UCSD-AML1 (cell line): ENCODE data around the gene THSD4.

Experiments
- DNase-seq: peaks from one replicate; lab custom pipeline; 2025; ENCODE audit not compliant: unreplicated experiment; lab: John Stamatoyannopoulos, UW

THSD4 gene

DNA sequence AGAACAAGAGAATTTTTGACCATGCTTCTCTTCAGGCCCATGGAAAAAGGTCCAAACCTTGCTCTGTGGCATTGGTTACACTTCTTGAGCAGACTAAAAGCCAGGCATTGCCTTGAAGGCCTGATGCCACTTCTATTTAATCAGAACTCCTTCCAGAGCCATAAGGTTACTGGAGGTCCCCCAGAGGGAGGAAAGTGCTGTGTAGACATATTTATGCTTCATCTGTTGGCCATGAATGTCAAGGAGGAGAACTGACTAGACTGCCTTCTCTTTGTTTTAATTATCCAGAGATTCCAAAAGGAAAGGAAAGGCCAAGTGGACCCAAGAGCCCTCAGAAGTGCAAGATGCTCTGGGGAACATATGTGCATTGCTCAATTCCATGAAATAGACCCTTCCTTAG lies 402.5 kb downstream of the THSD4 start:
- no peak for DNase-seq

DNA sequence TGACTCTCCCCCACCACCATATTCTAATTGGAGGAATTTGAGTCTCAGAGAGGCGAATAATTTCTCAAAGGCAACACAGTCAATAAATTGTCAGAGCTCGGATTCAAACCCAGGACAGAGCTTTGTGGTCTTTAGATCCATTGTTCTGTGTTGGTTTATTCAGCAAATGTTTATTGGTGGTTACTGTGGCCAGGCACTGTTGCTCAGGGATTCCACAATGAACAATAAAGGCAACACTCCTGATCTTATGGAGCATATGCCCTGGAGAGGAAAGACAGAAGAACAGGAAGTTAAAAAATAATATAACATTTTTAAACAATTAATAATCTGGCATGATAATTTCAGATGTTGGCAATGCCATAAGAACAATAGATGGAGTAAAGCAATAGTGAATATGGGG lies 403.4 kb downstream of the THSD4 start:
- DNase-seq = no peak

DNA sequence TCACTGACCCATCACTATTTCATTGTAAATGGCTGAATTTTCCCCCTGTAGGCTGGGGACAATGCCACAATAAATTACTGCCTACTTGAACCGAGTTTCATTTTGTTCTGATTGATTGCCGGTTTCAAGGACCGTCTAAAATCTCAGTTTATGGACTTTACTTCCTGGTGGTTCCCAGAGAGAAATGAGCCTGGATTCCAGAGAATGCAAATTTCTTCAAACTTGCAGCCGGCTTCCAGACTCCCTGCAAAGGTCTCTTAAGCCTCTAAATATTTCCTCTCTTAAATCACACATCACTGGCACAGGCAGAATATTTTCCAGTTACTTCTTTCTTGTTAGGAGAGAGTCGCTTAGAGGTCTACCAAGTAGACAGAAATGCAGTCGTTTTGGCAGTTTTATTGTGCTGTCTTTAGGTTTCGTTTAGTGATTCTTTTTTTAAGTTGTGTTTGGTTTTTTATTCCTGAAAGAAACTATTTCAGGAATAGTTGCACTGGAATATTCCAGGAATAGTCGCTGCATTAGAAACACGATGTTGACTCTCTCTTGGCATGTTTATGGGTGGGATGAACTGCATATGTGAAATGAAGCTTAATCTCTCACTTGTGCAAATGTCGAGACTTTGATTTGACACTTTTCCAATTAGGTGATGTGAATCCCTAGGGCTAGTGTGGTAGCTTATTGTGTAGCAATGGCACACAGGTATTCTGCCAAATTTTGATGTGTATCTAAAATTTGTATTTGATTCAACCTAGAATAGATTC lies 411.0 kb downstream of the THSD4 start:
- no peak for DNase-seq

DNA sequence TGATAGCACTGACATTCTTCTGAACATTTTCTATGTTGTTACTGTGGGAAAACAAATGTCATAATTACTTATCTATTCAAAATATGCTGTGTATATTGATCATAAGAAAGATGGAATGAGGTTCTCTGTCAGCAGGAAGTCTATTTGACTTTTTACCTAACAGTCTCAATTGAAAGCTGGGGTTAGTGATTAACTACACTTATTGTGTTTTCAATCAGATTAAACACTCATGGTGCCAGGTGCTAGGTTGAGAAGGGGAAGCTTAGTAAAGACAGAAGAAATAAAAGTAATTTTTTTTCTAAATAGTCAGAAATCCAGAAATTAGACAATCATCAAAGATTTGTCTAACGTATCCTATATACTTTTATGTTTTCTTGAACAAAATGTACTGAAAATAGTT lies 414.1 kb downstream of the THSD4 start:
- no peak for DNase-seq

DNA sequence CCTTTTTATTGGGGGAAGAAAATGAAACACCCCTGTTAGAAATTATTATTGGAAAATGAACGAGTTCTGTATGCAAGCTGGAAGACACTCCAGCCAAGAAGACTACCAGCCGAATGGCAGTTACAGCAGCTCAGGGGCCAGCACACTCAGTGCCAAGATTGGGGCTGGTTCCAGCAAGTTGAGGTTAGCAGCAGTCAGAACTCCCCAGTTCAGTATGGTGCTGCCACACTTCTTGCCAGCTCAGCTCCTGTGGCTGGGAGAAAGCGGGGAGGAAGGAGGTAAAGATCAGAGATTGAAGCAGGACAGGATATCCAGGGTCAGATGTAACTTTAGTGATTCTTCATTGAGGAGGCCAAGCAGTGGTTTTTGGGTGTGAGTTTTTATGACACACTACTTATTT lies 414.8 kb downstream of the THSD4 start:
- no peak for DNase-seq

DNA sequence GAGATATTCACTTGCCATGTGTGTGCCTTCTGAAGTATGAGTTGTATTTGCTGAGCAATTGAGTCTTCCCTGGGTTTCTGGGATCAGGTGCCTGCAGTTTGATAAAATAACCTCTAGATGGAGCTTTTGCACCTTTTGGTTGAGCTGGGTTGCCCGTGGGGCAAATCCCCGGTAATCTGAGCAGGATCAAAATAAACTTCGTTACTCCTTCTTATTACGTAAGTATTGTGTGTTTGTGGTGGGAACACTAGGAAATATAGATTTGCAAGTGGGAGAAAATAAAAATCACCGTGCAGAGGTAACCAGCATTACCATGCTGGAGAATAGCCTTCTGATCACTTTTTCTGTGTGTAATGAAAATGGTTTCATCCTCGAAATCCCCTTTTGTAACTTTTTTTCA lies 417.7 kb downstream of the THSD4 start:
- DNase-seq = no peak

DNA sequence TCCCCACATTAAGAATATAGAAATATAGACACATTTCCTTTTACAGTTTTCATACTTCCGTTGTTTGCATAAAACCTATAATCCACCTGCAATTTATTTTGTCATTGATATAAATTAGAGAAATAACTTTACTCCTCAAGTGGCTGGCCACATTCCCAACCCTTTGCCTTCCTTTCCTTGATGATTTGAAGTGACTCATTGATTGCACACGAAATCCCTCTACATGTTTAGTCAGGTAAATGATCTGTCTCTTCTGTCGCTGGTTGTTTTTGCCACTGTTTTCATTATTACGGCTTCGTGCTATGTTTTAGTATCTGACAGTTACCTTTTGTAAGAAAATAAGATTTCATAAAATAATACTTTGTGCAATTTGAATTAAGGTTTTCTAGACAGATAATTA lies 422.9 kb downstream of the THSD4 start:
- no peak for DNase-seq

DNA sequence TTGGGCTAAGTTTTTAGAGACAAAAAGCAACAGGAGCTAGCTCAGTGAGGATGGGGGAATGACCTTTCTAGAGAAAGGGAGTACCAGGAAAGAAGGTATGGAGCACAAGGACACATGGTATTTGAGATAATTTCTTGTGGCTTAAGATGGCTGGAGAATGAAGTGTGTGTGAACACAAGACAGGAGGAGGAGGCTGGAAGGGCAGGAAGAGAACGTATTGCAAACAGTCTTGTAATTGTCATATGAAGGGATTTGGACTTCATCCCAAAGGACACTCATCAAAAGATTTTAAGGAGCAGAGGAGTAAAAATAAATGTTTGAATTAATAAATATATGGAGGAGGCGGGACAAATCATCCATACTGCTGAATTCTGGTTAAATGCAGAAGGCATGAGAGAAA lies 426.5 kb downstream of the THSD4 start:
- no peak for DNase-seq

DNA sequence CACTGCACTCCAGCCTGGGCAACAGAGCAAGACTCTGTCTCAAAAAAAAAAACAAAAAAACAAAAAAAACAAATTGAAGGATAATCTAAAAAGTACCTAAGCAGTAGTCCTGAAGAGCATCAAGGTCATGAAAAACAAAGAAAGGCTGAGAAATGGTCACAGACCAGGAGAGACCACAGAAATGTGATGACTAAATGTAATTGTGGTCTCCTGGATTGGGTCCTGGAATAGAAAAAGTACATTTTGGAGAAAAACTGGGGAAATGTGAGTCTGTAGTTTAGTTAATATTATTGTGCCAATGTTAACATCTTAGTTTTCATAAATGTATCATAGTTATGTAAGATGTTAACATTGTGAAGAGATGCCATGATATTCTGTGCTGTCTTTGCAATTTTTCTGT lies 427.6 kb downstream of the THSD4 start:
- no peak for DNase-seq

DNA sequence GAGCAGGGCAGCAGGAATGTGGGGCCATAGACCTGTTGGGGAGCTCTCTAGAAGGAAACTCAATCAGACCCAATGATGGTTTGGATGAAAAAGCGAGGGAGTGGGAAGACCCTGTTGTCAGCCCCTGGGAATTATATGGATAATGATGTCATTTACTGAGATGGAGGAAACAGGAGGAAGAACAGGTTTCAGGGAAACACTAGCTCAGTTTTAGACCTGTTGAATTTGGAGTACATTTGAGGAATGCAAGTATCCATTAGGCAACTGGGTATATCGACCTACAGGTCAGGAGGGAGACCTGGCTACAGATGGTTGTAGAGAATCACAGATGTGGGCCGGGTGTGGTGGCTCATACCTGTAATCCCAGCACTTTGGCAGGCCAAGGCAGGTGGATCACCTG lies 428.1 kb downstream of the THSD4 start:
- DNase-seq = no peak

DNA sequence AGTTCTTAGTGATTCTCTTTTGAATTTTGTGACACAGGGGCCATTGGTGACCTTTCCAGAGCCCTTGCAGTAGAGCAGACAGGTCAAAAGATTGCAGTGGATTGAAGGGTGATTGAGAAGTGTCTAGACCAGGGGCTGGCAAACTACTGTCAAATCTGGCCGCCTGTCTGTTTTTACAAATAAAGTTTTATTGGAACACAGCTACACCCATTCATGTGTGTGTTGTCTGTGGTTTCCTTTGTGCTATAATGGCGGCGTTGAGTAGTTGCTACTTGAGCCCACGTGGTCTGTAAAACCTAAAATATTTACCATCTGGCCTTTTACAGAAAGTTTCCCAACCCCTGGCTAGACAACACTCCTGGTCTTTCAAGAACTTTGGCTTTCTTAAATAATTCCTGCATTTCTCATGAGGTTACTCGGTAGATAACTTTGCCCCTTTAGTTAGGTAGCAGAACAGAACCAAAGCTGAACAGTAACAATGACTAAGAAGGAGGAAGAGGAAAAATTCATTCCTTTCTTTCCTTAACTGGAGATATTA lies 430.0 kb downstream of the THSD4 start:
- no peak for DNase-seq

DNA sequence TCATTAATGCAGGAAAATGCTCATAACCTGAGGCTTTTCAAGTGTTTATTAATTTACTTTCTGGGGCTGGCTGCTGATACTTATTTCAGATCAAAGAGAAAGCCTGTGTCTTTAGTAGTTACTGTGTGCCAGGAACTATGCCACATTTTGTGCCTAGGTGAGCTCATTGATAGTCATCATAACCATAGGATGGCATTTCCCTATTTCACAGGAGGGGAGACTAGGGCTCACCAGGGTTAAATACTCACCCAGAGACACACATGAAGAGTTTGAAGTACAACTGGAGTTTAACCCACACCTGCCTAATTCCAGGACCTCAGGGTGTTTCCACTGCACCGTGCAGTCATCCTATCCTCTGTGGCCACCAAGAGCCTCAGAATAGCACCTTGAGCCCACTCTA lies 430.7 kb downstream of the THSD4 start:
- DNase-seq = no peak

DNA sequence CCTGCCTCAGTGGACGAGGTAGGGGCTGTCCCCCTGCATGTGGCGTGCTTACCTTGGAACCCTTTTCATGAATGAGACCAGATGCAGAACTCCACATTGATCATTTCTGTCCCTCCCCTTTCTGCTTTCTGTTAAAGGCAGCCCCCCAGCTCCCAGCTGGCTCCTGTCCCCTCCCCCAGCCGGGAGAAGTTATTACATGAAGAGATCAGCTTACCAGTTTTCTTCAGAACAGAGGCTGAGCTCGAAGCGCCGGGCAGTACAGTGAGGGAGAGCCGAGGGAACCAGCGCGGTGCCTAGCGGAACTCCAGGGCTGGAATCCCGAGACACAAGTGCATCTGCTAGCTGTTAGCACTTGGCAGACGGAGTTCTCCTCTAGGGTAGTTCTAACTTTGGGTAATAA lies 431.7 kb downstream of the THSD4 start:
- DNase-seq = no peak

DNA sequence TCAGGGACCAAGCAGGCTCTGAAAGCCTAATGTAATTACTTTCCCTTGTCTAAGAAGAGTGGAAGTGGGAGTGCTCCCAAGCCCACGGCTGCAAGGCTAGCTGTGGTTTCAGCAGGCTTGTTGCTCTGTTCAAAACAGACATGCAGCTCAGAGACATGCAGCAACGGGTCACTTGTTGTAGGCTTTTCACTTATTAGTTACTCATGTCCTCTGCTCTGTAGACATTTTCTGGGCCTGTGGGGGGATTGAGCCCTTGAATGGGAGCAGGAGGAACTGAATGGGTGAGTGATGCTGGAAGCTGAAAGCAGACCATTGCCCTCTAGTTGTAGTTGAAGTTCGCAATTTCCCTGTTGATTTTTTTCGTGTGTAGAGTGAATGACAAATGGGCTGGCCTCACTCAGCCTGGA lies 433.1 kb downstream of the THSD4 start:
- DNase-seq = no peak

DNA sequence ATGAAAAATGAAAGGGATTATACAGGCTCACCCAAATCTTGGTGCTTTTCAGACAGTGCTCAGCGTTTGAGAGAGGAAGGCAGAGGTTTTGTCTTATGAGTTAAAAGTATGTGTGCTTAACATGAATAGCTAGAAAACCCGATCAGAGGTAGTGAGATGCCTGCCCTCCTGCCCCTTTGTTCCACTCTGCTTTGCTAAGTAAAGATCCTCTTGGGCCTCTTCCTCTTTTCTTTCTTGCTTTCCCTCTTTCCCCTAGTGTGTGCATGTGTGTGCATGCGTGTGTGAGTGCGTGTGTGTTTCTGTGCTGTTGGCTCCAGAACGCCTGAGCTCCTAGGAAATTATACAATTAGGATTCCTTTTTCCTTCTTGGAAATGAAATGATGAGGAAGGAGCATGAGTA lies 433.8 kb downstream of the THSD4 start:
- DNase-seq = no peak

DNA sequence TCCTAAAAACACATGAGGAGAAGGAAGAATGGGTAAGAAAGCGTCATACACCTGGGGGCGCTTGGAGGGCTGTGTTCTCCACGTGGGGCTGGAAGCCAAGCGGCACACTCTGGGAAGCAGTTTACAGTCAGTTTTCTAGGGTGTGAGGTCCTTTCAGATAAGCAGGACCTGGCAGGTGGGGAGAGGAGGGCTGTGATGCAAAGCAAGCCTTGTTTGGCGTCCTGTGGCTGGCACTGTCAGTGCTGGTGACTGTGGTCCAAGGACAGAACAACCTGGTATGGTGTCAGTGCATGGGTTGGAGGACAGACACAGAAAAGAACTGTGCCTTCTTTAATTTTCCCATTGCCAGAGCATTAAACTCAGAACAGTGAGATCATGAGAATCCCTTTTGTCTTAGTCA lies 434.4 kb downstream of the THSD4 start:
- DNase-seq = no peak

DNA sequence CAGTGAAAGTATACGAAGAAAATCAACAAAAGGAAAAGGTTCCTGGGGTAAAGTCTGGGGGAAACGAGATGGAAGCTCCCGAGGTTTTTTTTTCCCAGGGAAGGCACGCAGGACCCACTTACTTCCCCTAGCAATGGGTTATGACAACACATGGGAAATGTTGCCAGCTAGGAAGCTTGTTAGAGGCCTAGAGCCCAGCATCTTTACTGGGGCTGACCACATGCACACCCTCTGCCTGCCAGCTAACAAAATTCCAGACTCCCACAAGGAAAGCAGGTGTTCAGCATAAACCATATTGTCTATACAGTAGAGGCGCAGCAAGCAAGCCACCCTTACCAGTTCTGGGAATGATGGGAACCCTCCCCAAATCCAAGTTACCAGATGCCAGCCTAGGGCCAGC lies 436.3 kb downstream of the THSD4 start:
- DNase-seq = no peak

DNA sequence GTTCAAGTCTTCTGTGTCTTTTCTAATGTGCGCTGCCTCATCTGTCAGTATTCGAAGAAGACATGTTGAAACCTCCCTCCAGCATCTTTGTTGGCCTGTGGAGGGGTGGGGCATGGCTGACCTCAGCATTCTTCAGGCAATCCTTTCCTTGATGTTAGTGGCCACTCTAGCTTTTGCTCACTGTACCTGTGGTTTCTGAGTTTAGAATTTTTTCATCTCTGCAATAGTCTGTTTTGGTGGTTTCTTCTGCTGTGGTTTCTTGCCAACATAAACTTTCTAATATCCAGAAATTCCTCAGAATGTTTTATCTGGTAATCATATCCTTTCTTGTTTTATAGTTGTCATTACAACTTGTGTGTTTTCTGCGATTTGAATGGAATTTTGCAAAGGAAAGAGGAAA lies 443.8 kb downstream of the THSD4 start:
- DNase-seq = no peak

DNA sequence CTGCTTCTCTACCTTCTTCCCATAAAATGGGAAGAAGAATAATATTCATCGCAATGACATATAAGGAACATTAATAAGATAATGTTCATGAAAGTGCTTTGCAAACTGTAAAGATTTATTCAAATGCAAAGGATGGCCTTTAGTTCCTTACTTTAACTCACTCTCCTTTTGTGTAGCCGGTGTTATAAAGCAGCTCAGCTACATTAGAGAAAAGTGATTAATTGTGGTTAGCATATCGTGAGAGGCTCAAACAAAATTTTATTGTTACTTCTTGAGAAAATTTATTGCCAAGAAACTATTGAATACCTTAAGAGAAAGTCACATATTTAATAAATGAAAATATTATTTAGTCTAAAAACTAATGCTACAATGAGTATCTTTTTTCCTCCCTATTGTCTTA lies 444.3 kb downstream of the THSD4 start:
- DNase-seq = no peak

DNA sequence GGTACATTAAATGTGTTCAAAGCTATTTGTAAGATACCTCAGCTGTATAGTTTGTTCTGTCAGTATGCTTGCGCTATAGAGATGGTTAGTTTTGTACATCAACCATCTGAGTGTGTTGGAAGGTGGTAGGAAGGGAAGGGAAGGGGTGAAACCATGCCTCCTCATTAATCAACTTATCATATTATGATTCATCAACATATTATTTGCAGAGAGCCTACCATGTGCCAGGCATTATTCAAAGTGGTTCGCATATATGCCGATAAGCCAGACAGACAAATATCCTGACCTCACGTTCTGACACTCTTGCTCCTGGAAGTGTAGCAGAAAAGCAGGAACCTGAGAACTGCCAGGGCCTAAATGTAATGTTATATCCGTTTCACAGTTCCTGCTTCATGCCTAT lies 447.0 kb downstream of the THSD4 start:
- no peak for DNase-seq

DNA sequence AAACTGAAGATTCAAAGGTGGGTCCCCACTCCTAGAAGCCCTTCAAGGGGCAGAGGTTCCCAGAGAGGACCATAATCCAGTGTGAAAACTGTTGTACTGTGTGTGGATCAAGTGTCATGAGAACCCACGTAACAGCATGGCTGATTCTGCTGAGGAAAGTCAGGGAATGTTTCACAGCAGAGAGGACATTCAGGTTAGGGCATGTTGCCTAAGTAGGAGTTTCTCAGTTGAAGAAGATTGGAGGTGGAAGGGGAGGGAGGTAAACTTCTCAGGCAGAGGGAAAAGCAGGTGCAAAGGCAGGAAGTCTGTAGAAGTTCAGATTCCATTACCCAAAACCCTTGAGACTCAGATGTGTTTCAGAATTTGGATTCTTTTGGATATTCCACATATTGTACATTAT lies 448.9 kb downstream of the THSD4 start:
- DNase-seq = no peak

DNA sequence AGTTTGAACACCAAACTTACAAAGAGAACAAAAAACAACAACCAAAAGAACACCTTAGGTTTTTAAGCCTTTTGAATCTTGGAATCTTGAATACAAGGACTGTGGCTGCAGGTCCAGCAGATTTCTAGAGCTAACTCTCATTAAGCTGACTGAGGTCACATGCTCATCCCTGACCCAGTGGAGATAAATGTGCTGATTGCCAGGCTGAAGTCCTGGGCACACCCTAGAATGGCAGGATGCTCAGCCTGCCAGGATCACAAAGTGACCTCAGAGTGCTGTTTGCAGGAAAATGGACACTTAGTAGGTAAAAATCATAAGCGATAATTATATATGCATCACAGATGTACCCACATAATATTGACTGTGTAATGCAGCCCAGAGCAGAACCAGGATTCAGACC lies 449.7 kb downstream of the THSD4 start:
- no peak for DNase-seq

DNA sequence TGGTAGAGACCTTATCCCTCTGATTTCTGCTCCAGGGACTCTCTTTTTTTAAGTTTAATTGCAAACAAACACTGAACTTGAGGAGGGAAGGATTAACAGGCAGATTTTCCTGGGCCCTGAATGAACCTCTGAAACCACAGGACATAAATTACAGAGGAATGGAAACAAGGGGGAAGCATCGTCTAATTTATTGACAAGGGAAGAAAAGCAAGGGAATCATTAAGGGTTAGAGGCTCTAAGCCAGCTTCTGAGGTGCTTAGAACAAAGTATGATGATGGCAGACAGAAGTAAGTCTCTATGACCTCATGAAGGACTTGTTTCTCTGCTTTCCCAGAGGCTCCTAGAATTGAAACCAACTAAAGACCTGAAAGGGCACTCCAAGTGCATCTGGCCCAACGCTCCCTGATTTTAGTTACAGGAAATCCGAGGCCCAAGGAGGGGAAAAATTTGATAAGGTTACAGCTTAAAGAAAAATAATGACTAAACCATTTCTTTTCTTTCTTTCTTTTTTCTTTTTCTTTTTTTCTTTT lies 450.4 kb downstream of the THSD4 start:
- no peak for DNase-seq
